ENCODE data around the gene MEPE. TPM values are rescaled to one million over a fixed set of nuclear protein-coding genes. Genes with fewer than 3 reads are reported as not detected.
"Not testable (repeated sequence)": the region's sequence is repeated elsewhere in the genome, so short reads cannot be mapped to it uniquely, and the experiment has no call there.

The MEPE gene
- total RNA-seq, 4 donors from 2014 or later: not detected

DNA sequence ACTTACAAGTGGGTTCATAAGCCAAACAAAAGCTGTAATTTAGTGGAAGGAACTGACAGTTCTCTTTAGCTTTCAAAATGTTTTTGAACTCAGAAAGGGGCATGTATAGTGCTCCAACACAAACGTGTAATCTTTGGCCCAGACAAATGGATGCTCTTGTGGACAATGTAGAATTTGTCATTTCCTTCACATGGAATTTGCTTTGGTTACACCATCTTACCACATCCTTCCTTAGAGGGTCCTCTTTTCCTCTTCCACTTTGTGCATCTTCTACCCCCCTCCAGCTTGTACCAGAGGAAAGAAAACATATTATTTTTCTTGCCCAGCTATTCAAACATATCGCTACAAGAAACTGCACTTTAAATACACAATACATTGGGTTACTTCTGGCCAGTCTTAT is 42.4 kb downstream of the MEPE start:
- TF ChIP-seq, protein P1, sequence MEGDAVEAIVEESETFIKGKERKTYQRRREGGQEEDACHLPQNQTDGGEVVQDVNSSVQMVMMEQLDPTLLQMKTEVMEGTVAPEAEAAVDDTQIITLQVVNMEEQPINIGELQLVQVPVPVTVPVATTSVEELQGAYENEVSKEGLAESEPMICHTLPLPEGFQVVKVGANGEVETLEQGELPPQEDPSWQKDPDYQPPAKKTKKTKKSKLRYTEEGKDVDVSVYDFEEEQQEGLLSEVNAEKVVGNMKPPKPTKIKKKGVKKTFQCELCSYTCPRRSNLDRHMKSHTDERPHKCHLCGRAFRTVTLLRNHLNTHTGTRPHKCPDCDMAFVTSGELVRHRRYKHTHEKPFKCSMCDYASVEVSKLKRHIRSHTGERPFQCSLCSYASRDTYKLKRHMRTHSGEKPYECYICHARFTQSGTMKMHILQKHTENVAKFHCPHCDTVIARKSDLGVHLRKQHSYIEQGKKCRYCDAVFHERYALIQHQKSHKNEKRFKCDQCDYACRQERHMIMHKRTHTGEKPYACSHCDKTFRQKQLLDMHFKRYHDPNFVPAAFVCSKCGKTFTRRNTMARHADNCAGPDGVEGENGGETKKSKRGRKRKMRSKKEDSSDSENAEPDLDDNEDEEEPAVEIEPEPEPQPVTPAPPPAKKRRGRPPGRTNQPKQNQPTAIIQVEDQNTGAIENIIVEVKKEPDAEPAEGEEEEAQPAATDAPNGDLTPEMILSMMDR (IDR thresholded peaks at IDR 0.05): no peak
- DNase-seq (ENCODE audit: low spot score) (no peak), ATAC-seq (ENCODE audit: low FRiP score) (no peak)

DNA sequence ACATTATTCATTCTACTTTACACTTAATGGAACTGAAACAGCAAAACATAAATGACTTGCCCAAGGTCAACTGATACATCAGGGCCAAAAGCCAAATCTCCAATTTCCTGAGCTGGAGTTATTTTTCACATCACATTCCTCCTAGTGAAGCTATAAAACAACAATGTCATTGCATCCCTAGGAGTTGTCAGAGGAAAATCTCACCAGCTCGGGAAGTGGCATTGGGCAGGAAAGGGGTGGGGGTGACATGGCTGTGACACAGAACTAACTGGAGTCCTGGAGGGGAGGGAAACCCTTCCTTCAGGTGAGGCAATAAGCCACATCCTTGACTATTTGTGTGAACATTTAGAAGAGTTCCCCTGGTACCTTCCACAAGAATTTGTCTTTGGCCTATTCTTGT is 47.3 kb downstream of the MEPE start:
- DNase-seq (ENCODE audit: low spot score) (no peak), ATAC-seq (ENCODE audit: low FRiP score) (no peak)
- TF ChIP-seq, protein P1 (IDR thresholded peaks at IDR 0.05): no peak

DNA sequence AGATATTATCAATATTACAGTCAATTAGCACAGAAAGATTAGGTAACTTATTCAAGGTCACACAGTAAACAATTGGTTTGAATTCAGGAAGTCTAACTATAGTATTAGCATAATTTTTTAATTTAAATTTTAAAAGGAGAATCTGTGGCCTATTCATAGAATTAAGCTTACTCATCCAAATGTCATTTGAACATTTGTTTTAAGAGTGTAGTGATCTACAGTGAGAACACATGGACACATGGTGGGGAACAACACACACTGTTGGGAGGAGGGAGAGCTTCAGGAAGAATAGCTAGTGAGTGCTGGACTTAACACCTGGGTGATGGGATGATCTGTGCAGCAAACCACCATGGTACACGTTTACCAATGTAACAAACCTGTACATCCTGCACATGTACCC is 48.3 kb downstream of the MEPE start:
- DNase-seq (ENCODE audit: low spot score): no peak
- no peak for ATAC-seq (ENCODE audit: low FRiP score)
- TF ChIP-seq, protein P1 (IDR thresholded peaks at IDR 0.05): no peak

DNA sequence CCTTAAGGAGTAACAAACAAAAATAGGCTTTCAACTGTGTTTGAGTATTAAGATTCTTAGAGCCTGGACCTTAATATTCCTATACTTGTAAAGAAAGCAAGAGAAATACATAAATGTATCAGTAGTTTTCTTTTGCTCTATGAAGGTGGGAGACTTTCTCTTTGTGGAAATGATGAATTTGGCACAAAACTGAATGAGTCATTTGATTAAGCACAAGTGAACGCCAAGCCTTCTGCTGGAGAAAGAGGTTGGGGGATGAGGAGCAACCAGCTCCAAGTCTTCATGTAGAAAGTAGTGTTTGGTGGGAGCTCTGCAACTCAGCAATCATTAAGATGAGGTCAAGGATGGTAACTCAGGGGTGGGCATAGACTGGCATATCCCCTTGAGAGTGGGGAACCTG is 49.6 kb downstream of the MEPE start:
- TF ChIP-seq, protein P1 (IDR thresholded peaks at IDR 0.05): no peak
- ATAC-seq (ENCODE audit: low FRiP score): no peak
- no peak for DNase-seq (ENCODE audit: low spot score)

DNA sequence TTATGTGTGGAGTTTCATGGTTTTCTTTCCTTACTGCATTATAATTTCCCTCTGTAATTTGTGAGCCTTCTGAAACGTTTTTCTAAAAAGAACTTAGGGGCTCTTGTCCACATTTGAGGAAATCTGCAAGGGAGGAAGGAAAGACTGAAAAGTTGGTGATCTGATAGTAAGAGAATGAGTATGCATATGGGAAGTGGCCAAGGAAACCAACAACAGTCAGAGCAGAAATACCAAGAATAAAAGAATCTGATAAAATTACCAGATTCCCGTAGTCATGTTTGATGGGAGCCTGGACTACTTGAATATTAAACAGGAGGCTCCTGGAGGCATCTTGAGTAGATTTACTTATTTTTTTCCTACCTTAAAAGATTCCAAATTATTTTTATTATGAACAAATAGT is 50.1 kb downstream of the MEPE start:
- TF ChIP-seq, protein P1 (IDR thresholded peaks at IDR 0.05): no peak
- DNase-seq (ENCODE audit: low spot score): no peak
- ATAC-seq (ENCODE audit: low FRiP score): no peak

DNA sequence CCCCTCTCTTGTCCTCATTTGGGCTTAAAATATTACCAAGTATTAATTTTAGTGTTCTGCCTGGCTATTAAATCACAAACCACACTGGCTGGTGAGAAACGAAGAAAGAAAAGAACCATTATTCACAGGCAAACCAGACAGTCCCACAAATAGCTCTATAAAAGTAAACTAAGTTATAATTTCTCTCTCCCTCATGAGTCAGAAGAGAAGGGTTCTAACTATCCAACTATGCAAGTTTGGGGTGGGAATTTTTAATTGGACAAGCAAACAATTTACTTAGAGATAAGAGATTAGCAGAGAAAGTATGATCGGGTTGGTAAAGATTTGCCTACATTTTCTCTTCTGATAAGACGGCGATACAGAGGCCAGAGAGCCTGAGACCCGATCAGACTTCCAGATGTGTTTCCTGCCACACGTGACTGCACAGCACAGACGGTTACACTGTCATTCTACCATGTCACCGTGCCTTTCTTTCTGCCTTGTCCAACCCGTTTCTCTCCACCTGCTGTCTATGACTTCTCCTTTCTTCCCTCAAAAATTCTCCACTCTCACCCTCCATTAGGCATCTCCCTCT is 52.3 kb downstream of the MEPE start:
- ATAC-seq (ENCODE audit: low FRiP score) (no peak), DNase-seq (ENCODE audit: low spot score) (no peak)
- TF ChIP-seq, protein P1 (IDR thresholded peaks at IDR 0.05): no peak

DNA sequence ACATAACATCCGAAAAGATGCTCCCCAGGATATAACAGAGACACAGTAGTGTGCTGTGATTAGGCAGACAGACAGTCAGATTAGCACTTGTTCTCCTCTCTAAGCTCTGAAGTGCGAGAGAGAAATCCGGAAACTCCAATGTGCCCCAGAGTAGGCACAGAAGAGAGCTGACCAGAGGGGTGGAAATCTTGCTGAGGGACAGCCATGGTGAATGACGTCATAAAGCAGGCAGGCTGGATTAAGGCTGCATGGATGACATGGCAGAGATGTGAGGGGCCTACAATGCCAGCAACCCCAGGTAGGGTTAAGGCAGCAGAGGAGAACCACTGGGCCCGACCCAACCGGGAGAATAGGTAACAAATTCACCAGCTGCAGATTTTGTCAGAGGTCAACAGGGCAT is 53.3 kb downstream of the MEPE start:
- TF ChIP-seq, protein P1 (IDR thresholded peaks at IDR 0.05): no peak
- ATAC-seq (ENCODE audit: low FRiP score) (no peak), DNase-seq (ENCODE audit: low spot score) (no peak)

DNA sequence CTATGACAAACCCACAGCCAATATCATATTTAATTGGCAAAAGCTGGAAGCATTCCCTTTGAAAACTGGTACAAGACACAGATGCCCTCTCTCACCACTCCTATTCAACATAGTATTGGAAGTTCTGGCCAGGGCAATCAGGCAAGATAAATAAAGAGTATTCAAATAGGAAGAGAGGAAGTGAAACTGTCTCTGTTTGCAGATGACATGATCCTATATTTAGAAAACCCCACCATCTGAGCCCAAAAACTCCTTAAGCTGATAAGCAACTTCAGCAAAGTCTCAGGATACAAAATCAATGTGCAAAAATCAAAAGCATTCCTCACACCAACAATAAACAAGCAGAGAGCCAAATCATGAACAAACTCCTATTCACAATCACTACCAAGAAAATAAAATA is 58.0 kb downstream of the MEPE start:
- not testable (repeated sequence) for DNase-seq (ENCODE audit: low spot score); ATAC-seq (ENCODE audit: low FRiP score)

Data from omental fat pad (tissue), 4 donors.